Inferior parietal cortex (tissue), 1 donor: ENCODE measurements around the gene UTF1.

ENCODE experiments used
- DNase-seq: peaks from one replicate; pipeline ENCODE4 v3.0.0-alpha.2; 2016; ENCODE audit errors: extremely low spot score

Gene UTF1

DNA sequence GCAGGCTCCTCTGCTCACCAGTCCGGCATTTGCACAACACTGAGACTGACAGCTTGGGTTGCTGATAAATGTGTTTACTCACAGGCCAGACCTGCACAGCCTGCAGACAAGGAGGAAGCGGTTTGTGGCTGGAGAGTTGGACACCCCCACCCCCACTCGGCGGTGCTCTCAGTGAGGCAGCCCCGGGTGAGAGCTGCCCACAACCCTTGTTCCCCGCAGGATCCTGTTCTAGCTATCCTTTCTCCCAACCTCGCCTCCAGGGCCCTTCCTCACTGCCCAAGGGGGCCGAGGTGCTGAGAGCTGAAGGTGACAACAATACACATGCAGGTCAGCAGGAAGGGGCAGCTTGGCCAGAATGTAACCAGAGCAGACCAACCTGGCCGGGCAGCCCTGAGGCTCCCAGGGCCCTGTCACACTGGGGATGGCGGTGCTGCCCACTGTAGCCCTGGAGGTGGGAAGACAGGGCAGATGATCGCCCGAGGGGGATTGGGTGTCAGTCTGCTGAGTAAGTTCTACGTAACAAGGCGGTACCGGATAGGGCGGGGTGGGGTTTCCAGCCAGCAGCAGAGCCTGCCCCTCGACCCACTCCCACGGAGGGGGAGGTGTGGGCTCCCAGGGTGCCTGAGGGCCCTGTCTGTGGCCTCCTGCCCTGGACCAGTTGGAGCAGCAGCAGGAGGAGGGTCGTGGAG is 48.7 kb downstream of the UTF1 start:
- no peak for DNase-seq

DNA sequence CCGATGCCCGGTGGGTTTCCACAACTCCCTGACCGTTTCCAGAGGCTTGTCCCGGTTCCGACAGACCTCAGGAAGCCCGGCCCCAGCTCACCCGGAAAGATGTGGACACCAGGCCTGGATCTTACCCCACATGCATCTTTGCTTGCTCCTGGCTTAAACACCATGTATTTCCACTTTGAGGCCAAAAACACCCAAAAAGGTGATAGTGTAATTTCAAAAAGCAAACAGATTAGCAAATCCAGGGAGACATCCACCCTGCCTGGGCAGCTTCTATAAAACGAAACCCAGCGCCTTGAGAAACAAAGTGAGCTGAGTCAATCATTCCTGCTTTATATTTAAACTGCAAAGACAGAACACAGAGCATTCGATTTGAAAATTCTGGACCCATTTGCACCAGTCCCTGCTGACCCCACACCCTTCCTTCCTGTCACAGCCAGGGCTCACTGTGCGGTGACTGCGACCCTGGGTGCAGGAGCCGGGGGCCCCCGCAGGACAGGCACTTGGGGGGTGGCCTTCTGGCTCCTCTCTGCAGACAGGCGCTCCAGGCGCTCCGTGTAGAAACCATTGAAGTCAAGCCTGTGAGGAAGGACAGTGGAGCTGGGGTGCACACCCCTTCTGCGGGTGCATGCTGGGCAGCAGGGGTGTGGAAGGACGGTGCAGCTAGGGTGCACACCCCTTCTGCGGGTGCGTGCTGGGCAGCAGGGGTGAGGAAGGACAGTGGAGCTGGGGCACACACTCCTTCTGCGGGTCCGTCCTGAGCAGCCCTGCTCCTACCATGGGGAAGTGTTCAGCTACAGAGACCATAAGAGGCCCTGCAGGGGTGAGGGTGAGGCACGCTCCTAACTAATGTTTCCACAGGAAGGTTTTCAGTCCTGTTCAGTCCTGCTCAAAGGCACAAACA is 49.6 kb downstream of the UTF1 start:
- no peak for DNase-seq

DNA sequence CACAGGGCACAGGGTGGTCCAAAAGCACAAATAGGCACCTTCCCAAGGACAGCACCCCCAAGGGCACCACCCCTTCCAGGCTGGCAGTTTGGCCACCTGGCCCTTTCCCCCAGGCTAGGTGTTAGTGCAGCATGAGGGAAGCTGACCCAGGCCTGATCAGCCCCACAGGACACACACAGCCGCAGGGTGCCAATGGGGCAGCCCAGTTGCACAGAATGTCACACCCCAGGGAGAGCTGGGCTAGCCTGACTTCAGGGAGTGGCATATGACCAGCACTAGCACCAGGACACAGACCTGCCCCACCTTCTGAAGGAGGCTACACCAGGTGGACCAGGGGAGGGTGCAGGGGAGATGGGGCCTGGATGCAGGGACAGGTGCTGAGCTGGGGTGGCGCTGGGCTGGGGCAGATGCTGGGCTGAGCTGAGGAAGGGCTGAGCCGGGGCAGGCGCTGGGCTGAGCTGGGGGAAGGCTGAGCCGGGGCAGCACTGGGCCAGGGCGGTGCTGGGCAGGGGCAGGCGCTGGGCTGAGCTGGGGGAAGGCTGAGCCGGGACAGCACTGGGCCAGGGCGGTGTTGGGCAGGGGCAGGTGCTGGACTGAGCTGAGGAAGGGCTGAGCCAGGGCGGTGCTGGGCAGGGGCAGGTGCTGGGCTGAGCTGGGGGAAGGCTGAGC is 50.5 kb downstream of the UTF1 start:
- no peak for DNase-seq

DNA sequence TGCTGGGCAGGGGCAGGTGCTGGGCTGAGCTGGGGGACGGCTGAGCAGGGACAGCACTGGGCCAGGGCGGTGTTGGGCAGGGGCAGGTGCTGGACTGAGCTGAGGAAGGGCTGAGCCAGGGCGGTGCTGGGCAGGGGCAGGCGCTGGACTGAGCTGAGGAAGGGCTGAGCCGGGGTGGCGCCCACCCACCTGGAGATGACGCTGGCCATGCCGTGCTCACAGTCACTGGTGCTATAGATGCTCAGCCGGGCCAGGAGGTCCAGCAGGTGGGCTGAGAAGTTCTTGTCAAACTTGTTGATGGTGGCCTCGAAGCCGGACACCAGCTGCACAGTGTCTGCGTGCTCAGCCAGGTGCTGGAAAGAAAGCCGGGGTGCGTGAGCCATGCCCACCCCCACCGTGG is 51.1 kb downstream of the UTF1 start:
- DNase-seq: no peak
